ENCODE measurements around the gene KRT83. TPM values are rescaled to one million over a fixed set of nuclear protein-coding genes. Genes with fewer than 3 reads are reported as not detected.

The KRT83 gene
- total and polyA plus RNA-seq, 4 experiments from 2014 or later = not detected

DNA sequence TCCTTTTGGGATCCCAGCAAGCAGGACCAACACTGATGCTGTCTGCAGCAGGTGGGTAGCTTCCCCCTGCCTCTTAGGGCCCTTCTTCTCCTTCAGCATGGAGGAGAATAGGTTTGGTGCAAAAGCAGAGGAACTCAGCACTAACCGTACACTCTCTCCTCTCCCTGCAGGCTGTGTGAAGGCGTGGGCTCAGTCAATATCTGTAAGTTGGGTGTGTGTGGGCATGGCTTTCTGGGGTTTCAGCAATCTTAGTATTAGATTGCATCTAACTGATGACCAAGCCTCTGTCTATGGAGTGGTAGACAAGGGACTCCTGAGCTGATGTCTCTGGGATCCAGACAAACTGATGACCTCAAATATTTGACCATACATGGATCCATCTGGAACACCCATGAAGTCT lies 31.8 kb upstream of the KRT83 start:
- ChIA-PET CTCF (ENCODE audit: partially characterized antibody) (interaction anchor here (1.8 kb wide), 1 partner anchor 25 kb away, joined by 9 read pairs; no protein-coding TSS in a partner anchor), POLR2A (ENCODE audit: partially characterized antibody) (no interaction called here)
- Mint-ChIP-seq H3K36me3 (no peaks in the 10 kb centered on the region), H3K9me3 (no peaks in the 10 kb centered on the region), H3K27me3 (peaks cover 7% of the 10 kb centered on the region in 2 donors), H3K27ac (peak overlapping the region in 2 of 7 donors; percentile 27 to 30), H3K4me3 (no peak overlapping the region), H3K4me1 (peaks cover 15 to 25% (median 18%) of the 10 kb centered on the region in 4 donors)
- Histone ChIP-seq H3K27me3 (ENCODE audit: insufficient read depth, low read length) (no peaks in the 10 kb centered on the region), H3K4me3 (ENCODE audit: low read length in 2 of 2) (no peak overlapping the region), H3K36me3 (ENCODE audit: insufficient read depth, low read length) (no peaks in the 10 kb centered on the region), H3K4me1 (ENCODE audit: insufficient read depth, low read length) (peaks cover 19% of the 10 kb centered on the region), H3K9me3 (ENCODE audit: control insufficient read depth in 1 of 2, low read length in 2 of 2) (no peaks in the 10 kb centered on the region), H3K27ac (ENCODE audit: low read depth, low read length) (no peak overlapping the region)
- no peak for DNase-seq
- intact Hi-C loops (cut with micrococcal nuclease) = no loop called here

DNA sequence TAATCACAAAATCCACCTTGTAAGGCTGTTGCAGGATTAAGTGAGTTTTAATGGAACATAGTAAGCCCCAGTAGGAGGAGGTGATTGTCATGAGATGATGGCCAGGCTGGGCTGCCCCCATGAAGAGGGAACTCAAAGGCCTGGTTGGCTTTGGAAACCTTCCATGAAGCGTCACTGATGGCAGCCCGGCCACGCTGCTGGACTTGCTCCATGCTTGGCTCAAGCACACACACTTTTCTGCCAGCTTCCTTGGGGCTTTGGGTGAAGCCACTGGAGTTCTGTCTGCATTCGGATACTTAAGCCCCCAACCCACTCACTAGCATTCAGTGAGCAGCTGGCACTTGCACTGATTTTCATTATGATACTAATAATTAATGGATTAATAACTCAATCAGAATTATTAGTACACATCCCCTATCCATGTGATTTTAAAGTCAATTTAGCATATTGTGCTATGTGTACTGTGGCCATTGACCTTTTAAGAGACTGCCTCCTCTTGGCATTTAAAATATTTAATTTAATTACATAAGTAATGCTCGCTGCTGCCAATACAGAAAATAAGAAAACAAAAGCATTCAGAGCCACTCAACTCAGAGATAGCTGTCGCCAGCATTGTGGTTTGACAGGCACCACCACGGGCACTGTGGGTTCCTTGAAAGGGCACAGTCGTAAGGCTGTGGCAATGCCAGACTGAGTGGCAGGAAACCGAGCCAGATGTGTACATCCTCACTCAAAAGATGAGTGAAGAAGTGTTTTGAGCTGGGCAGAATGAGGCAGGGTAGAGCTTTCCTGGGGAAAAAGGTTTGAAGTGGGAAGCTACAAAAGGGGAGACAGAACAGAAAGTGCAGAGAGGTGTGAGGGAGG lies 30.2 kb upstream of the KRT83 start:
- ChIA-PET POLR2A (ENCODE audit: partially characterized antibody) (no interaction called here), CTCF (ENCODE audit: partially characterized antibody) (interaction anchor here (0.5 to 1.8 kb wide), 4 partner anchors 23 to 195 kb away, joined by 3 to 9 read pairs (median 4); no protein-coding TSS in a partner anchor)
- H3K4me1 ChIP-seq (ENCODE audit: insufficient read depth, low read length) = peaks cover 19% of the 10 kb centered on the region
- Mint-ChIP-seq H3K4me3 (peak overlapping the region in 6 of 8 donors; percentile 1 to 74 (median 36)), H3K4me1 (peaks cover 15 to 23% (median 18%) of the 10 kb centered on the region in 4 donors), H3K27ac (peak overlapping the region in 6 of 7 donors; percentile 1 to 81 (median 30)), H3K27me3 (peaks cover 5 to 7% of the 10 kb centered on the region in 2 donors), H3K9me3 (no peaks in the 10 kb centered on the region), H3K36me3 (no peaks in the 10 kb centered on the region)
- no peaks in the 10 kb centered on the region for H3K36me3 ChIP-seq (ENCODE audit: insufficient read depth, low read length)
- H3K27me3 ChIP-seq (ENCODE audit: insufficient read depth, low read length) = no peaks in the 10 kb centered on the region
- DNase-seq = peak; percentile 54 to 82 (median 73)
- H3K27ac ChIP-seq (ENCODE audit: low read depth, low read length) = no peak overlapping the region
- intact Hi-C loops (cut with micrococcal nuclease) = no loop called here
- H3K9me3 ChIP-seq (ENCODE audit: control insufficient read depth in 1 of 2, low read length in 2 of 2) = no peaks in the 10 kb centered on the region
- no peak overlapping the region for H3K4me3 ChIP-seq (ENCODE audit: low read length in 2 of 2)

DNA sequence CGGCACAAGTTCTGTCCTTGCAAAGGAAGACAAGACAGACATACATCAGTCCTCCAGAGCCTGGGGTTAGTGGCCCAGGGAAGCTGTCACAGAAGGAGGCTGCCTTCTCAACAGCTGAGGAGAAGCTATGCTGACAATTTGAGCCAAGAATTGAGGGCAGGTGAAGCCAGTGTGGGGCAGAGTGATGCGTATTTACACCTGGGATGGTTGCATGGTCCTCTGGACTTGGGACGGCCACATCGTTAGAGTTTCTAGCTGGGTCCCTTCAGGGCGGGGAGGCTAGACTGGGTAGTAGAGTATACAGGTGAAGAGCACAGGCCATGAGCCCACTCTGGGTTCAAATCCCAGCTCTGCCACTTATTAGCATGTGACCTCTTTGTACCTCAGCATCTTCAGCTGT lies 29.6 kb upstream of the KRT83 start:
- H3K4me3 ChIP-seq (ENCODE audit: low read length in 2 of 2) = no peak overlapping the region
- Mint-ChIP-seq H3K4me3 (peak overlapping the region in 1 of 8 donors; percentile 23), H3K36me3 (no peaks in the 10 kb centered on the region), H3K4me1 (peaks cover 15 to 23% (median 18%) of the 10 kb centered on the region in 4 donors), H3K9me3 (no peaks in the 10 kb centered on the region), H3K27ac (peak overlapping the region in 2 of 7 donors; percentile 21 to 57), H3K27me3 (peaks cover 5 to 7% of the 10 kb centered on the region in 2 donors)
- peaks cover 19% of the 10 kb centered on the region for H3K4me1 ChIP-seq (ENCODE audit: insufficient read depth, low read length)
- POLR2A ChIA-PET (ENCODE audit: partially characterized antibody) = no interaction called here
- CTCF ChIA-PET (ENCODE audit: partially characterized antibody) = interaction anchor here (0.5 to 1.7 kb wide), 3 partner anchors 23 to 194 kb away, joined by 3 to 5 read pairs (median 5); no protein-coding TSS in a partner anchor
- intact Hi-C loops (cut with micrococcal nuclease) = no loop called here
- no peaks in the 10 kb centered on the region for H3K9me3 ChIP-seq (ENCODE audit: control insufficient read depth in 1 of 2, low read length in 2 of 2)
- no peak overlapping the region for H3K27ac ChIP-seq (ENCODE audit: low read depth, low read length)
- DNase-seq = no peak
- H3K36me3 ChIP-seq (ENCODE audit: insufficient read depth, low read length) = no peaks in the 10 kb centered on the region
- H3K27me3 ChIP-seq (ENCODE audit: insufficient read depth, low read length) = no peaks in the 10 kb centered on the region

DNA sequence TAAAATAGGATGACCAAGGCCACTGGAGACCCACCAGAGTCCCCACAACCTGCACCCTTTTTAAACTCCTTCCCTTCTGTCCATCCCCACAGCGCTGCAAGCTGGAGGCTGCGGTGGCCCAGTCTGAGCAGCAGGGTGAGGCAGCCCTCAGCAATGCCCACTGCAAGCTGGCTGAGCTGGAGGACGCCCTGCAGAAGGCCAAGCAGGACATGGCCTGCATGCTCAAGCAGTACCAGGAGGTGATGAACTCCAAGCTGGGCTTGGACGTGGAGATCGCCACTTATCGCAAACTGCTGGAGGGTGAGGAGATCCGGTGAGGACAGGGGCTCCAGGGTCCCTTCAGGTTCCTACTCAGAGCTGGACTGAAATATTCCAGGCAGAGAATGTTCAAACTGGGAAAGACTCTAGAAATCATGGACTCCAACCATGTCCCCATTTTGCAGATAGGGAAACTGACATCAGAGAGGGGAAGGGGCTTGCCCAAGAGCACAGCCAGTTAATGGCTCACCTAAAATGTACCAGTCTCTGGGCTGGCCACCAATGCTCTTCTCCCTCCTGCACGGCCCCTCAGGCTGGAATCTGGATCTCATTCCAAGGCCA lies 28.9 kb upstream of the KRT83 start:
- Histone ChIP-seq H3K27ac (ENCODE audit: low read depth, low read length) (no peak overlapping the region), H3K9me3 (ENCODE audit: control insufficient read depth in 1 of 2, low read length in 2 of 2) (no peaks in the 10 kb centered on the region), H3K4me1 (ENCODE audit: insufficient read depth, low read length) (peaks cover 19% of the 10 kb centered on the region), H3K4me3 (ENCODE audit: low read length in 2 of 2) (no peak overlapping the region), H3K27me3 (ENCODE audit: insufficient read depth, low read length) (no peaks in the 10 kb centered on the region), H3K36me3 (ENCODE audit: insufficient read depth, low read length) (no peaks in the 10 kb centered on the region)
- H3K4me3 Mint-ChIP-seq = no peak overlapping the region
- H3K4me1 Mint-ChIP-seq = peaks cover 15 to 23% (median 18%) of the 10 kb centered on the region in 4 donors
- intact Hi-C loops (cut with micrococcal nuclease) = no loop called here
- CTCF ChIA-PET (ENCODE audit: partially characterized antibody) = interaction anchor here (1.5 to 1.7 kb wide), 2 partner anchors 23 to 193 kb away, joined by 5 read pairs; no protein-coding TSS in a partner anchor
- no peak overlapping the region for H3K27ac Mint-ChIP-seq
- H3K36me3 Mint-ChIP-seq = no peaks in the 10 kb centered on the region
- POLR2A ChIA-PET (ENCODE audit: partially characterized antibody) = no interaction called here
- DNase-seq = no peak
- peaks cover 5 to 7% of the 10 kb centered on the region in 2 donors for H3K27me3 Mint-ChIP-seq
- no peaks in the 10 kb centered on the region for H3K9me3 Mint-ChIP-seq

DNA sequence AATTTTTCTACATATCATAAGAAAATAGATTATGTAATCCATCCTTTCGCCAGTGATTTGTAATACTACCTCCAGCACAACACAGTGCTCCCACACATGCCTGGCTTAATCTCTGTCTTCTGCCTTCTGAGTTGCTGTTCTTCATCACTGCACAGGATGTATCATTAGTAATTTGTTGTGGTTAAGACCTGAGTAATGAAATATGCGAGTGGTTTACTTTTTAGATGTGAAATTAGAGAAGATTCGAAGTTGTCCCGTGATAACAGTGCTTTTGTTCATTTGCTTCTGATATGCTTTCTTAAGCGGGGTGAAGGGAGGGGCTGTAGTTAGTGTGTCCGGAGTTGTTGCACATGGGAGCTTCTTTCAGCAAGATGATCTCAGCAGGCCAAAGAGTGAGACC lies 28.0 kb upstream of the KRT83 start:
- ChIA-PET CTCF (ENCODE audit: partially characterized antibody) (no interaction called here), POLR2A (ENCODE audit: partially characterized antibody) (no interaction called here)
- H3K27me3 Mint-ChIP-seq = peaks cover 4 to 5% of the 10 kb centered on the region in 2 donors
- Histone ChIP-seq H3K27ac (ENCODE audit: low read depth, low read length) (no peak overlapping the region), H3K36me3 (ENCODE audit: insufficient read depth, low read length) (no peaks in the 10 kb centered on the region), H3K4me1 (ENCODE audit: insufficient read depth, low read length) (peaks cover 19% of the 10 kb centered on the region), H3K27me3 (ENCODE audit: insufficient read depth, low read length) (no peaks in the 10 kb centered on the region), H3K4me3 (ENCODE audit: low read length in 2 of 2) (no peak overlapping the region), H3K9me3 (ENCODE audit: control insufficient read depth in 1 of 2, low read length in 2 of 2) (no peaks in the 10 kb centered on the region)
- no peak for DNase-seq
- no peaks in the 10 kb centered on the region for H3K36me3 Mint-ChIP-seq
- peaks cover 15 to 23% (median 18%) of the 10 kb centered on the region in 4 donors for H3K4me1 Mint-ChIP-seq
- intact Hi-C loops (cut with micrococcal nuclease) = no loop called here
- H3K4me3 Mint-ChIP-seq = no peak overlapping the region
- no peak overlapping the region for H3K27ac Mint-ChIP-seq
- no peaks in the 10 kb centered on the region for H3K9me3 Mint-ChIP-seq

DNA sequence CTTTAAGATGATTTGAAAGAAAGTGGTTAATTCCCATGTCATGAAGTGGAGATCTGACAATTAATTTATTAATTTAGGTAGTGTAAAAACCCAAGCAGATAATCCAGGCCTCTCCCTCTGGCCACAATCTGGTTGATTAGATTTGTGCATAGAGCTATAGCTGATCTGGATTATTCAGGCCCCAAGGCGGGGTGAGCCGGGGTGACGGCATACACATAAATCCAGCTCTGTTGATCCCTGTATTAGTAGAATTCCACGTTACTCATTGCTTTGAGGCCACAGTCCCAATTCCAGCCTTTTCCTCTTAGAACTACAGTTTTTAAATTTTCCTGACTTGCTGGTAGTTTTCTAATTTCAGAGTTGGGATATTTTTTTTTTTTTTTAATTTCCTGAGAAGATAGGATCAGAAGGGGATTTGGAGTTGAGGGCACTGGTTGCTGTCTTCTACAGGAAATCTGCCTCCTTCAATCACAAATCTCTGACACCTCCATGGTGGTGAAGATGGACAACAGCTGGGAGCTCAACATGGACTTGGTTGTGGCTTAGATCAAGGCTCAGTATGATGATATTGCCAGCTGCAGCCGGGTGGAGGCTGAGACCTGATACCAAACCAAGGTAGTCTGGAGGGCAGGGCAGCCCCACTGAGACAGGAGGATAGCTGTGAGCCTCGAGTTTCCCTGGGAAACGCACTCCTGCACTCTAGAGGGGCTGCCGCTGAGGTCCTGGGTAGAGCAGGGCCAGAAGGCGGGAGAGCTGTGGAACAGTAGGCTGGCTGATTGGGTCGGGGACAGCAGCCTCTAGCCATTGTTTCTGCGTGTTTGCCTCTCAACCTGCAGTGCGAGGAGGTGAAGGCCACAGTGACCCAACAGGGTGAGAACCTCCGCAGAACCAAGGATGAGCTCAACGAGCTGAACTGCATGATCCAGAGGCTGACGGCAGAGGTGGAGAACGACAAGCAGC lies 26.6 kb upstream of the KRT83 start:
- Histone ChIP-seq H3K27me3 (ENCODE audit: insufficient read depth, low read length) (no peaks in the 10 kb centered on the region), H3K9me3 (ENCODE audit: control insufficient read depth in 1 of 2, low read length in 2 of 2) (no peaks in the 10 kb centered on the region), H3K27ac (ENCODE audit: low read depth, low read length) (no peak overlapping the region), H3K36me3 (ENCODE audit: insufficient read depth, low read length) (no peaks in the 10 kb centered on the region), H3K4me3 (ENCODE audit: low read length in 2 of 2) (no peak overlapping the region), H3K4me1 (ENCODE audit: insufficient read depth, low read length) (peaks cover 19% of the 10 kb centered on the region)
- Mint-ChIP-seq H3K36me3 (no peaks in the 10 kb centered on the region), H3K27ac (no peak overlapping the region), H3K4me1 (peaks cover 12 to 19% (median 17%) of the 10 kb centered on the region in 4 donors), H3K27me3 (peaks cover 4 to 5% of the 10 kb centered on the region in 2 donors), H3K4me3 (no peak overlapping the region), H3K9me3 (peaks cover 0 to 3% (median 0%) of the 10 kb centered on the region in 8 donors)
- intact Hi-C loops (cut with micrococcal nuclease) = no loop called here
- ChIA-PET POLR2A (ENCODE audit: partially characterized antibody) (interaction anchor here (1.0 kb wide), 1 partner anchor 15 kb away, joined by 3 read pairs; no protein-coding TSS in a partner anchor), CTCF (ENCODE audit: partially characterized antibody) (interaction anchor here (1.7 kb wide), 1 partner anchor 14 kb away, joined by 4 read pairs; no protein-coding TSS in a partner anchor)
- DNase-seq = no peak

Measured in CD4-positive, alpha-beta memory T cell (primary cell).